Pulmonary artery endothelial cell (primary cell): ENCODE data around the gene NCBP1. TPM values are rescaled to one million over a fixed set of nuclear protein-coding genes. Genes with fewer than 3 reads are reported as not detected.

Experiments used
- DNase-seq: peaks from one replicate; pipeline ENCODE4 v3.0.0-alpha.2; 2011; ENCODE audit warnings: low read depth, low spot score
- total RNA-seq: library from RNA; depleted of rRNA; stranded (reverse); fragments of >200 nt; gene quantifications from 2 replicates; pipeline ENCODE4 v1.2.3, GENCODE V29; 2014

NCBP1 gene
- total RNA-seq, 1 donor from 2014 or later, result 40.4 TPM

- no peak for DNase-seq
Observed at GRCh38 chr9:97625620-97626019, 8.0 kb upstream of the NCBP1 start.

GRCh38 chr9:97627624-97628023 lies 6.0 kb upstream of the NCBP1 start:
- DNase-seq, result no peak

GRCh38 chr9:97628668-97629067 lies 5.0 kb upstream of the NCBP1 start:
- DNase-seq, result no peak

GRCh38 chr9:97629156-97629555 lies 4.5 kb upstream of the NCBP1 start:
- DNase-seq, result no peak

- DNase-seq, result no peak
Observed at GRCh38 chr9:97630591-97630990, 3.0 kb upstream of the NCBP1 start.

- peak; percentile 43 for DNase-seq
Observed at GRCh38 chr9:97632248-97632984, 1.2 kb upstream of the NCBP1 start.

- DNase-seq, result no peak
Observed at GRCh38 chr9:97633859-97634490, 354 bp downstream of the NCBP1 start.

- no peak for DNase-seq
Observed at GRCh38 chr9:97635026-97635425, 1.4 kb downstream of the NCBP1 start.

GRCh38 chr9:97636903-97637302 lies 3.3 kb downstream of the NCBP1 start:
- no peak for DNase-seq

GRCh38 chr9:97638666-97639065 lies 5.0 kb downstream of the NCBP1 start:
- DNase-seq, result no peak

GRCh38 chr9:97640325-97640724 lies 6.7 kb downstream of the NCBP1 start:
- DNase-seq, result no peak

- DNase-seq, result no peak
Observed at GRCh38 chr9:97645720-97646119, 12.1 kb downstream of the NCBP1 start.

GRCh38 chr9:97647996-97648395 lies 14.4 kb downstream of the NCBP1 start:
- no peak for DNase-seq

GRCh38 chr9:97651646-97652045 lies 18.0 kb downstream of the NCBP1 start:
- no peak for DNase-seq

GRCh38 chr9:97658707-97659106 lies 25.1 kb downstream of the NCBP1 start:
- DNase-seq, result no peak

GRCh38 chr9:97659771-97660170 lies 26.1 kb downstream of the NCBP1 start:
- no peak for DNase-seq

- DNase-seq, result no peak
Observed at GRCh38 chr9:97660340-97660739, 26.7 kb downstream of the NCBP1 start.

GRCh38 chr9:97660847-97661246 lies 27.2 kb downstream of the NCBP1 start:
- DNase-seq, result no peak

- no peak for DNase-seq
Observed at GRCh38 chr9:97665742-97666141, 32.1 kb downstream of the NCBP1 start.

GRCh38 chr9:97666907-97667686 lies 33.5 kb downstream of the NCBP1 start:
- DNase-seq, result no peak

- DNase-seq, result no peak
Observed at GRCh38 chr9:97668485-97668884, 34.9 kb downstream of the NCBP1 start.

- DNase-seq, result no peak
Observed at GRCh38 chr9:97670586-97670985, 37.0 kb downstream of the NCBP1 start.
